ENCODE data around the gene BTBD1. TPM values are rescaled to one million over a fixed set of nuclear protein-coding genes. Genes with fewer than 3 reads are reported as not detected.
A peak's percentile ranks its signal among the peaks of the same experiment; 100 is the strongest.

The BTBD1 gene
- total and polyA plus RNA-seq, 2 donors (not counting 3 experiments of a cell fraction or from before 2014, with no cell fraction given) = 30.8 to 58.0 TPM

- dilution Hi-C loops (cut with MboI; ENCODE audit: extremely low pct_ligation_motif_present, low sequenced_read_pairs) = no loop called here
Observed at GRCh38 chr15:82999905-83000671, 67.0 kb downstream of the BTBD1 start.

More at GRCh38 chr15:82999905-83000671, 67.0 kb downstream of the BTBD1 start:
- peak overlapping the region; percentile 78 for H3K4me2 ChIP-seq (ENCODE audit: insufficient read depth, low read length)
- peak overlapping the region; percentile 29 for H2AFZ ChIP-seq (ENCODE audit: low read depth, low read length)
- ChIA-PET CTCF (interaction anchor here (0.6 to 3.2 kb wide), 8 partner anchors 10 to 469 kb away, joined by 3 to 14 read pairs (median 5); partner anchors contain the start of gene RPS17), POLR2A (no interaction called here)
- H3K9me3 ChIP-seq (replicated peaks; ENCODE audit: control insufficient read depth, insufficient read depth, low read length) = no peaks in the 10 kb centered on the region
- H3K79me2 ChIP-seq (ENCODE audit: control insufficient read depth, insufficient read depth, low read length) = no peaks in the 10 kb centered on the region
- no peak overlapping the region for H3K9ac ChIP-seq (replicated peaks; ENCODE audit: extremely low read depth, insufficient read depth, low read length)
- H3K36me3 ChIP-seq (ENCODE audit: control insufficient read depth in 2 of 2, extremely low read depth in 1 of 2, insufficient read depth in 2 of 2, low read length in 2 of 2) = no peaks in the 10 kb centered on the region
- peak; percentile 71 for DNase-seq (ENCODE audit: low read depth, low spot score)
- peaks cover 3% of the 10 kb centered on the region for H3K4me1 ChIP-seq (ENCODE audit: control insufficient read depth, extremely low read depth, insufficient read depth, low read length)
- no peaks in the 10 kb centered on the region for H3K9me1 ChIP-seq (replicated peaks; ENCODE audit: control insufficient read depth, extremely low read depth, insufficient read depth, low read length)
- peak overlapping the region in 2 of 3 experiments; percentile 36 to 38 for H3K4me3 ChIP-seq (replicated peaks in 1 of 3; ENCODE audit: insufficient read depth in 1 of 3, low read depth in 1 of 3, low read length in 3 of 3)
- FAIRE-seq = peak; percentile 84
- H3K27ac ChIP-seq (ENCODE audit: insufficient read depth, low read depth, low read length) = no peak overlapping the region
- intact Hi-C loops (cut with micrococcal nuclease) = loop anchor here (1.0 to 5.0 kb wide), 4 partner anchors 151 to 469 kb away; no protein-coding TSS in a partner anchor
- H4K20me1 ChIP-seq (replicated peaks; ENCODE audit: control insufficient read depth, extremely low read depth, insufficient read depth, low read length) = no peaks in the 10 kb centered on the region
- BruUV-seq (replicated peaks) = no TSS peak
- no peaks in the 10 kb centered on the region for H3K27me3 ChIP-seq (ENCODE audit: control insufficient read depth in 2 of 2, insufficient read depth in 2 of 2, low read length in 2 of 2)
- TF ChIP-seq EZH2 (IDR thresholded peaks at IDR 0.05; ENCODE audit: borderline replicate concordance, low read depth, low read length, severe bottlenecking) (no peak), CTCF (IDR thresholded peaks at IDR 0.05; ENCODE audit: extremely low read depth in 1 of 2, insufficient read depth in 1 of 2, low read depth in 1 of 2, low read length in 2 of 2) (peak; percentile 24 to 51)
